NCI-H128 (cell line): Measurements from ENCODE around the gene DSCAM.
A peak's percentile ranks its signal among the peaks of the same experiment; 100 is the strongest.
"Not testable (repeated sequence)": the region's sequence is repeated elsewhere in the genome, so short reads cannot be mapped to it uniquely, and the experiment has no call there.

Experiments
- DNase-seq: peaks from one replicate; lab custom pipeline; 2025; ENCODE audit not compliant: unreplicated experiment; lab: John Stamatoyannopoulos, UW

The DSCAM gene

GRCh38 chr21:40471103-40471502, 375.9 kb downstream of the DSCAM start:
- DNase-seq = no peak

GRCh38 chr21:40466893-40467483, 380.0 kb downstream of the DSCAM start:
- no peak for DNase-seq

- DNase-seq = no peak
Observed at GRCh38 chr21:40465382-40465781, 381.6 kb downstream of the DSCAM start.

DNA sequence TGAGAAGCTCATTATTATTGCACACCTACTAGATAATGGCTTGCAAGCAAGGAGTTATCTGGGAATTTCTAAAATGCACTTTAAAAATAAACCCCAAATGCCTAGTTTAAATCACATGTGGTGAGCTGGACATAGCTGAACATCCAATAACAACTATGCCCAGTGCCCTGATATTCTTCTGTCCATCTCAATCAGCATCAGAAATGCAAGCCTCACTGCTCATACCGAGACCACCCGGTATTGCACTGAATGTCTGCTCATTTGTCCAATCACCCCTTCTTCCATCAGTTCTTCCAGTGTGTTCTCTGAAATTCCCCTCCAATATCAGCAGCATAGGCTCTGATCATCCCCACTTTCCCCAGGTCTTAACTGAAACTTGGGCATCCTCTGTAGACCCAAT, 383.8 kb downstream of the DSCAM start:
- no peak for DNase-seq

- DNase-seq = no peak
Observed at GRCh38 chr21:40461008-40461407, 385.9 kb downstream of the DSCAM start.

DNA sequence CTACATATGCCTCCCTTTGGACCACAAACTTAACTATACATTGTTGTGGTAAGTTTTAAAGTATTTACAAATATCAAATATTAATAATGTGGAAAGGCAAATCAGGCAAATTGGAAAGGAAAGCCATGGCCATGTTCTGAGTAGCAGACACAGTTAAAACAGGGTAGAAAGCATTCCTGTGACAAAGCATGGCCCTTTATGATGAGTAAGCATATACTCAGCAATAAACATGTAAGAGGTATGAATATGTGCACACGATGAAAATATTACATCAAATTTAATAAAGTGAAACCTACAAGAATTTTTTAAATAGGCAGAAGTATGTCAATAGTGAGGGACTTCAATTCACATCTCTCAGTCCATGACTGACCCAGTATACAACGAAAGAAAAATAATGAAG, 389.2 kb downstream of the DSCAM start:
- no peak for DNase-seq

DNA sequence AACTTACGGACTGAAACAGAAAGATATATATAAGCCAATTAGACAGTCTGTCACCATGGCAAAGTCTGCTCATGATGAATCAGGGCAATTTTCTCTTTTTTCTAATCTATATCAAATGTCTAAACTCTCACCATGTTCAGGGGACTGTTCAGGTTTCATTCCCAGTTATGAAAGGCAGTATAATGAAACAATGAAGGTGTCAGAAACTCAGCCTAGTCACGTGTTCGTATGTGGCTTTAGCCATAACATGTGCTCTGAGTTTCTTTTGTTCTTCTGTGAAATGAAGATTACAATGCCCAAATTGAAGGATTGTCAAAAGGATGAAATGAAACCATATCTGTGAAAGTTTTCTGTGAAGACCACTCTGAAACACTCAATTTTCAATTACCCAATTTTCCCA, 392.9 kb downstream of the DSCAM start:
- no peak for DNase-seq

GRCh38 chr21:40453183-40453582, 393.8 kb downstream of the DSCAM start:
- DNase-seq = no peak

DNA sequence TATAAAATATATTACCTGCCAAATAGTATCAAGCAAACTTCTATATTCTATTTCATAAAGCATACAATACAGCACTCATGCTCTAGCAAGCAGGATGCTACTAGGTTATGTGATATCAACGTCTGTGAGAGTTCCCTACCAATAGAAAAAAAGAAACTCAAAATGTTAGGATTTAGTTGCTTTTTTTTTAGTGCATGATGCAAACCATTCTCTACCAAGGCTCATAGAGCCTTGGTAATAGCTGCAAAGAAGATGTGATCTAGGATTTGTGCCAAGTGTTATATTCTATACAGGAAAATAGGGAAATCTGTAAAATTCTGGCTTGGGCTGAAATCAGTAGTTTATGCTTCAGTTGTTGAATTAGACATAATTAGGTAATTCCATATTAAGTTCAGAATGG, 394.4 kb downstream of the DSCAM start:
- DNase-seq = no peak

DNA sequence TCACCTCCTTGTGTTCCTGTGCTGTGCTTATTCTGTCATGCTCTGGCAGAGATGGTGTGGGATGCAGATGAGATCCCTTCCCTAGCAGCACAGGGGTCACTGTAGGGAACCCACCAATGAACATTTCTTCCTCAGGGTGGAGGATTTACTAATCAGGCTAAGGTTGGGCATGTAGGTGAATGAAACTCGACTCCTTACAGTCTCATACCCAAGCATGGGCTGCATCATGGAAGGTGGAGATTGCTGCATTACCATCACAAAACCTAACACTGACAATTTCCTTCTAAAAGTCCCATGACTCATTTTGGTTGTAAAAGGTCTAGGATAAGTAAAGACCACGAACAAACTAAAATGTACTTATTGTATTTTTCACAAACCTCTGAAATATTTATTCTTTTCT, 399.9 kb downstream of the DSCAM start:
- DNase-seq = no peak

DNA sequence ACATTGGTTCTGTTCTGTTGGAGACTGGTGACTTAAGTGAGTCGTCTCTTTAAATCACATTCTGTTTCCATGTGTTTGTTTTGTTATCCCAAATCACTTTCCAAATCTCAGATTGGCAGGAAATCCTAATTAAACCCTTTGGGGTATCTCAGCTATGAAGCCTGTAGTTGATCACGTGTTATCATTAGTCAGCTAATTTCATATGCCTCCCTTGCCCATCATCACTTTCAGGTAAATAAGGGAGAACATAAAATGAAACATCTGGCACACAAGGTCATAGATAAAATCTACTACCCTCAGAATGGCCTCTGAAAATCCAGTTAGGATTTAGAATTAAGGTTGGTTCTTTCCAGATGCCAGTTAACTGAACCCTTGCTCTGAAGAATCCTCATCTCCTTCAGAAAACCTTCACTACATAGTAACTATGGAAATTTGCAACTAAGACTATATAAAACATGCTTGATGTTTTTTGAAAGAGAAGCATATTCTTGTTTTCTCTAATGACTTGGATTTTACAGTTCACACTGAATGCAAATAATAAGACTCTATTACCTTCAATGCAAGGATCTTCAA, 401.5 kb downstream of the DSCAM start:
- DNase-seq = no peak

GRCh38 chr21:40439581-40439980, 407.4 kb downstream of the DSCAM start:
- not testable (repeated sequence) for DNase-seq

- no peak for DNase-seq
Observed at GRCh38 chr21:40438616-40439015, 408.3 kb downstream of the DSCAM start.

DNA sequence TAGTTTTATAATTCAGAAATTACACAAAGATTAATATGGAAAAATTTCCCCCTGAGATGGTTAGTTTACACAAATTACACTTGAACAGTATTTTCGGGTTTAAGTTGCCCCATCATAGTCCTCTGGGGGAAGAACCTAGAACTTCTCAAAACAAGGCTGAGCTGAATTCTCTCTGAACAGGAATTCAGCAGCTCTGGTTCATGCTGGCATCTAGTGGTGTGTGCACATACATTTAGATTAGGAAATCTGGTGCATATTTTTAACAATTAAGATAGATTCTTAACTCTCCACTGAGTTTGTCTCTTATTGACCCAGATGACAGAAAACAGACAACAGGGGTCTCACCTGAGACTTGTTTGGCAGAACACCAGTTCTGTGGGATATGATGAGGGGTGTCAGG, 410.7 kb downstream of the DSCAM start:
- DNase-seq = no peak

GRCh38 chr21:40433538-40433937, 413.4 kb downstream of the DSCAM start:
- DNase-seq = no peak

DNA sequence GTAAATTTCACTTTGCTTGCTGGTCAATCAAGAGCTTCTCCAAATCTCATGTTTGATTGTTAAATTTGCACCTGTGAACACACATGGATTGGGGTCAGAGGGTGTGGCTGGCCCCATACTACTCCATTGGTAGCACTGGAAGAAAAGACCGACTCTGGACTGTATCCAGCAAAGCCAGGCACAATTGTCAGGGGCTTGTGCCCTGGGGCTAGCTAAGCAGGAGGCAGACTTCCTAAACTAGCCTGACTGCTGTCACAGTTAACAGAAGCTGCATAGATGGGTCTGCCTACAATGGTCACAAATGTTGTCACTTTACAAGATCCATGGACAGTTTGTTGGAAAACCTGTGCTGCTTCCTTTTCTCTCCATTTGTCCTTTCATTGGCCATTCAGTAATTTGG, 421.0 kb downstream of the DSCAM start:
- DNase-seq = no peak

- DNase-seq = peak; percentile 10
Observed at GRCh38 chr21:40422896-40423635, 423.9 kb downstream of the DSCAM start.

GRCh38 chr21:40421121-40421520, 425.8 kb downstream of the DSCAM start:
- no peak for DNase-seq

- DNase-seq = no peak
Observed at GRCh38 chr21:40416572-40416971, 430.4 kb downstream of the DSCAM start.

GRCh38 chr21:40408561-40408960, 438.4 kb downstream of the DSCAM start:
- no peak for DNase-seq

DNA sequence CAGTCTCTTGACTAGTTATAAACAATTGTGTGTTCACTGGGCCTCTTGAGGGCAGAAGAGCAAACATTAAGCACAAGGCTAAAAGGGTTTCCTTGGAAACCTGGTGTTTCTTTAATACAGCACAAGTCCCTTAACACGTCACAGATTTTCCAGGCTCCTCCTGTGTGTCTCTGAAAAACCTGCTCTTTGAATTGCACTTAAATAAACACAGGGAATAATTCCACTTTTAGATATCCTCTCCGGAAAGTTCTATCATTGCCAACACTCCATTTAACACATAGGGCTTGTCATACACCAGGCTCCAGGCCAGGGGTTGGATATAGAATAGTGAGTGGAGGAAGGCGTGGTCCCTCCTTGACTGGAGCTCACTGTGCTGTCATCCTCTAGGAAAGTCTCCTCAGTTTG, 442.6 kb downstream of the DSCAM start:
- DNase-seq = no peak

DNA sequence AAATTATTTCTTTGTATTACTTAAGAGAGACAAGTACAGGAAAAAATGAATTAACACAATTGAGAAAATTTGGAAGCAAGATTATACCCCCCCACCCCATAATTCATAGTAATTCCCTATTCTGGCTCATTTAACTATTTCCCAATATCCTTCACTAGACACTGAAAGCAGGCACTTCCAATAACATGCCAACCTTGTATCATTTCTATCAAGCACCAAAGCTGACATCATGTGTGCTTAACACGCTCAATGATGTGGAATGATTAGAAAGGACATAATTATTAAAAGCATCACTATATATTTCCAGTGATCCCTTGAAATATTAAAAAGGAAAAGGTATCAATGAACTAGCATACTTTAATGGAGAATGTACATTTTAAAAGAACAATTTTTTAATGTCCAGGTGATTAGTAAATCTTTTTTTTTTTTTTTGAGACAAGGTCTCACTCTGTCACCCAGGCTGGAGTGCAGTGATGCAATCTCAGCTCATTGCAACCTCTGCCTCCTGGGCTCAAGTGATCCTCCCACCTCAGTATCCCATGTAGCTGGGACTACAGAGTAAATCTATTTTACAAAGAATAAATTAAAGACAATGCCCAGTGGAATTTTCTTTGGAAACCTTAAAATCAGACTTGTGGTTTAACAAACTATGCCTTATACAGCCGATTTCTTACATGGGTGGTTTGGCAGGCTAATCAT, 443.9 kb downstream of the DSCAM start:
- DNase-seq = no peak
